Stimulated activated memory B cell treated with anti-CD40 and anti-IgM and Interleukin-4, amounts not matched to agents 10 μg/mL and 1 μg/mL and 100 μg/mL, for 72 hours (primary cell): Measurements from ENCODE around the gene MAMDC4.
A peak's percentile ranks its signal among the peaks of the same experiment; 100 is the strongest.
"Not testable (repeated sequence)": the region's sequence is repeated elsewhere in the genome, so short reads cannot be mapped to it uniquely, and the experiment has no call there.

Source experiments
- ATAC-seq: fragments of 150-1000 bp; cut with Tn5 transposase; 2 replicates; pipeline ENCODE4 v1.10.0; 2021
- H3K27ac Mint-ChIP-seq: one replicate; pipeline ENCODE4 v1.8.0; 2022; ENCODE audit warnings: mild to moderate bottlenecking, mixed read lengths
- H3K27me3 Mint-ChIP-seq: one replicate; pipeline ENCODE4 v1.8.0; 2022; ENCODE audit warnings: mixed read lengths
- H3K36me3 Mint-ChIP-seq: one replicate; pipeline ENCODE4 v1.8.0; 2022; ENCODE audit warnings: mixed read lengths
- H3K4me1 Mint-ChIP-seq: one replicate; pipeline ENCODE4 v1.8.0; 2022; ENCODE audit warnings: mixed read lengths
- H3K4me3 Mint-ChIP-seq: one replicate; pipeline ENCODE4 v1.8.0; 2022; ENCODE audit warnings: mild to moderate bottlenecking, moderate library complexity, mixed read lengths
- H3K9me3 Mint-ChIP-seq: one replicate; pipeline ENCODE4 v1.8.0; 2022; ENCODE audit warnings: mixed read lengths

Gene MAMDC4

DNA sequence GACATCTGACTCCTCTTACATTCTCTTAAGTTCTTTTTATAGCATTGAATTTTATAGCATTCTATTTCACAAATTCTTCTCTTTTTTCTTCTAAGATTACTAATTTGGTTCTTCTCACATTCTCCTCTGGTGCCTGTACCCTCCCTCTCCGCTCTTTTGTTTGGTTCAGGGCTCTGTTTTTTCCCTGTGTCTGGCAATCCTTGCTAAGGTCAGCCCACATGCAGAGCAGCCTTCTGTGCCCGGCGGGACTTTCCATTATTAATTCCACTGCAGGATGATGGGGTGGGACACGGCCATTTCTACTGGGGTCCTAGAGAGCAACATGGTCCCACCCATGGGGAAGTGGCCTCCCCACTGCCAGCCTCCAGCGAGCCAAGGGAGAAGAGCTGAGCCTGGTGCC lies 24.3 kb downstream of the MAMDC4 start:
- no peak overlapping the region for H3K27ac Mint-ChIP-seq
- no peak for ATAC-seq
- no peaks in the 10 kb centered on the region for H3K27me3 Mint-ChIP-seq
- H3K4me1 Mint-ChIP-seq, result peaks cover 10% of the 10 kb centered on the region
- H3K4me3 Mint-ChIP-seq, result no peak overlapping the region
- H3K36me3 Mint-ChIP-seq, result no peaks in the 10 kb centered on the region
- no peaks in the 10 kb centered on the region for H3K9me3 Mint-ChIP-seq

GRCh38 chr9:136880651-136881050 lies 28.5 kb downstream of the MAMDC4 start:
- H3K27ac Mint-ChIP-seq, result peak overlapping the region; percentile 55
- no peaks in the 10 kb centered on the region for H3K9me3 Mint-ChIP-seq
- H3K4me1 Mint-ChIP-seq, result peaks cover 40% of the 10 kb centered on the region
- H3K4me3 Mint-ChIP-seq, result no peak overlapping the region
- ATAC-seq, result no peak
- H3K27me3 Mint-ChIP-seq, result no peaks in the 10 kb centered on the region
- no peaks in the 10 kb centered on the region for H3K36me3 Mint-ChIP-seq

- ATAC-seq, result peak; percentile 61
- peak overlapping the region; percentile 89 for H3K27ac Mint-ChIP-seq
- no peaks in the 10 kb centered on the region for H3K9me3 Mint-ChIP-seq
- H3K36me3 Mint-ChIP-seq, result no peaks in the 10 kb centered on the region
- peaks cover 40% of the 10 kb centered on the region for H3K4me1 Mint-ChIP-seq
- peak overlapping the region; percentile 86 for H3K4me3 Mint-ChIP-seq
- H3K27me3 Mint-ChIP-seq, result no peaks in the 10 kb centered on the region
Observed at GRCh38 chr9:136881691-136882108, 29.6 kb downstream of the MAMDC4 start.

DNA sequence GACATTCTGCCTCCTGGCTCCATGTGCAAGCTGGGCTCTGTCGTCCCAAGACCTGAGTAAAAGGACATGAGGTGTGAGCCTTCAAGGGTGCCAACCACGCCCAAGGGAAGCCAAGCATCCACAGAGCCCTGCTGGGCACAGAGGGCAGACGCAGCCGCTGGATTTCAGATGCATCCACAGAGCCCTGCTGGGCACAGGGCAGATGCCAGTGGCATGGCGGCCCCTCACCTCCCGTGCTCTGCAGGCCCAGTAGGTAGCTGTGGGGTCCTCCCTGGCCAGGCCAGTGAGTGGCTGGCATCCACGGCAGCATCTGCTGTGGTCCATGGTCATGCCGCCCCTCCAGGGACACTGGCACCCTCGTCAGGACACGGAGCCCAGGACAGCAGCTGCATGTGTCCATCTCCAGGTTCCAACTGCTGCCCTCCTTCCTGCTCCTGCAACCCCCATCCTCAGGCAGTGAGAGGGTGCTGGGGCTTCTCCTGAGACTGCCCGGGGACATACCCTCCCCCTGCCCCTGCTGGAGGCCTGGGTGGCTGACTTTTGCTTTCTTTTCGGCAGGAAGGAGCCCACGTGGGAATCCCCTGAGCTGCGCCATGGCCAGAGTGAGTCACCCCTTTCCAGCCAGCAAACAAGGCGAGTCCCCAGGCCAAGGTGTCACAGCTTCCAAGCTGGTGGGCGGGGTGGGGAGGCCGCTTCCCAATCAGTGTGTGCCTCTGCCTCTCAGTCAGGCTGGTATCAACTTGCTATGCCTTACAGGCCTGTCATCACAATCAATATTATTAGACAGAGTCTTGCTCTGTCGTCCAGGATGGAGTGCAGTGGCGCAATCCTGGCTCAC lies 30.2 kb downstream of the MAMDC4 start:
- peak; percentile 68 for ATAC-seq
- Mint-ChIP-seq H3K9me3 (no peaks in the 10 kb centered on the region), H3K4me3 (peak overlapping the region; percentile 86), H3K27me3 (no peaks in the 10 kb centered on the region), H3K36me3 (no peaks in the 10 kb centered on the region), H3K27ac (peak overlapping the region; percentile 89), H3K4me1 (peaks cover 45% of the 10 kb centered on the region)

- not testable (repeated sequence) for ATAC-seq, H3K9me3 Mint-ChIP-seq, H3K36me3 Mint-ChIP-seq, H3K27me3 Mint-ChIP-seq
- Mint-ChIP-seq H3K27ac (peak overlapping the region; percentile 89), H3K4me1 (peaks cover 50% of the 10 kb centered on the region), H3K4me3 (peak overlapping the region; percentile 86)
Observed at GRCh38 chr9:136882947-136883283, 30.8 kb downstream of the MAMDC4 start.

DNA sequence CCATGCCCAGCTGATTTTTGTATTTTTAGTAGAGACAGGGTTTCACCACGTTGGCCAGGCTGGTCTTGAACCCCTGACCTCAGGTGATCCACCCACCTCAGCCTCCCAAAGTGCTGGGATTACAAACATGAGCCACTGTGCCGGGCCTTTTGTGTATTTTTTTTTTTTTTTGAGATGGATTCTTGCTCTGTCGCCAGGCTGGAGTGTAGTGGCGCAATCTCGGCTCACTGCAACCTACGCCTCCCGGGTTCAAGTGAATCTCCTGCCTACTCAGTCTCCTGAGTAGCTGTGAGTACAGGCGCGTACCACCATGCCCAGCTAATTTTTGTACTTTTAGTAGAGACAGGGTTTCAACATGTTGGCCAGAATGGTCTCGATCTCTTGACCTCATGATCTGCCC lies 31.5 kb downstream of the MAMDC4 start:
- not testable (repeated sequence) for H3K27ac Mint-ChIP-seq, H3K36me3 Mint-ChIP-seq, ATAC-seq, H3K4me3 Mint-ChIP-seq, H3K9me3 Mint-ChIP-seq, H3K27me3 Mint-ChIP-seq
- peaks cover 55% of the 10 kb centered on the region for H3K4me1 Mint-ChIP-seq

DNA sequence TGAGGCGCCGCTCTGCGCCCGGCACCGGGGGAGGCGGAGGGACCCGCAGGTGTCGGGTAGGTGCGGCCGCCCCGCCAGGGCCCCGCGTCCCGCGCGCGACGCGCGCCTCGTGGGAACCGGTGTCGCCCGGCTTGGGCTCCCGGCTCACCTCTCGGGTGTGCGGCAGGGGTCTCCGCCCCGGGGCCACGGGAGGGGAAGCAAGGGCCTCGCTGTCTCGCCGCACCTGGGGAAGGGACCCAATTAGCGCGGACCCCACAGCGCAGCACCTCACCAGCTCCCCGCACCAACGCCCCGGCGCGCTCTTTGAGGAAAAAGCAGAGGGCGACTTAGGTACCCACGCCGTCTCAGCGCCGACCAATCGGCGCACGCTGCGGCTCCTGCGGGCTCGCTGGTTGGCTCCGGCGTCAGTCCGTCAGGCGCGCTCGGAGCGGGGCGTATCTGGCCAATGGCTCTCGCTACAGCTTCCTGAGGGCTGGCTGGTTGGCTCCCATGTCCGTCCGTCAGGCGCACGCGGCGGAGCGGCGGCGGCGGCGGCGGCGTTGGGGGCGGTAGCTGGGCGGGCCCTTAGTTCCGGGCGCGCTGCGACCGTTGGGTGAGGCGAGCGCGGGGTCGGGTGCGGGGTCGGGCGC lies 33.9 kb downstream of the MAMDC4 start, which contains the start of gene TRAF2:
TSS of gene TRAF2 (plus strand) at position 567 of the 629 bp plus-strand sequence. CDS start 12,225 bp downstream, outside the sequence.
- Mint-ChIP-seq H3K4me1 (peaks cover 49% of the 10 kb centered on the region), H3K9me3 (no peaks in the 10 kb centered on the region), H3K27me3 (no peaks in the 10 kb centered on the region), H3K36me3 (no peaks in the 10 kb centered on the region), H3K27ac (peak within 1 kb of the TSS; percentile 78), H3K4me3 (peak within 1 kb of the TSS; percentile 95)
- peak; percentile 95 for ATAC-seq

GRCh38 chr9:136886610-136887597 lies 34.8 kb downstream of the MAMDC4 start:
- ATAC-seq, result peak; percentile 32
- Mint-ChIP-seq H3K4me3 (peak overlapping the region; percentile 95), H3K9me3 (no peaks in the 10 kb centered on the region), H3K4me1 (peaks cover 41% of the 10 kb centered on the region), H3K27me3 (no peaks in the 10 kb centered on the region), H3K27ac (peak overlapping the region; percentile 78), H3K36me3 (no peaks in the 10 kb centered on the region)

- ATAC-seq, result no peak
- no peaks in the 10 kb centered on the region for H3K9me3 Mint-ChIP-seq
Observed at GRCh38 chr9:136888454-136888853, 36.3 kb downstream of the MAMDC4 start.

DNA sequence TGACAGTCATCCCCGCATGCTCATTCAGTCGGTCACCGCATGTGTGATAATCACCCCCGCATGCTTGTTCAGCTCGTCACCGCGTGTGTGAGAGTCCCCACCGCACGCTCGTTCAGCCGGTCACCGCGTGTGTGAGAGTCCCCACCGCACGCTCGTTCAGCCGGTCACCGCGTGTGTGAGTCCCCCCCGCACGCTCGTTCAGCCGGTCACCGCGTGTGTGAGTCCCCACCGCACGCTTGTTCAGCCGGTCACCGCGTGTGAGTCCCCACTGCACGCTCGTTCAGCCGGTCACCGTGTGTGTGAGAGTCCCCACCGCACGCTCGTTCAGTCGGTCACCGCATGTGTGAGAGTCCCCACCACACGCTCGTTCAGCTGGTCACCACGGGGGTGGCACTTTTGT lies 37.7 kb downstream of the MAMDC4 start:
- no peak for ATAC-seq
- Mint-ChIP-seq H3K36me3 (peaks cover 10% of the 10 kb centered on the region), H3K4me1 (peaks cover 40% of the 10 kb centered on the region), H3K27ac (no peak overlapping the region), H3K27me3 (no peaks in the 10 kb centered on the region), H3K4me3 (no peak overlapping the region), H3K9me3 (no peaks in the 10 kb centered on the region)

More at GRCh38 chr9:136888454-136888853, 36.3 kb downstream of the MAMDC4 start:
- Mint-ChIP-seq H3K4me1 (peaks cover 34% of the 10 kb centered on the region), H3K27ac (no peak overlapping the region), H3K36me3 (no peaks in the 10 kb centered on the region), H3K4me3 (no peak overlapping the region), H3K27me3 (no peaks in the 10 kb centered on the region)

- peaks cover 15% of the 10 kb centered on the region for H3K36me3 Mint-ChIP-seq
- no peak overlapping the region for H3K27ac Mint-ChIP-seq
- ATAC-seq, result no peak
- no peaks in the 10 kb centered on the region for H3K9me3 Mint-ChIP-seq
- H3K4me1 Mint-ChIP-seq, result peaks cover 36% of the 10 kb centered on the region
- H3K4me3 Mint-ChIP-seq, result no peak overlapping the region
- H3K27me3 Mint-ChIP-seq, result no peaks in the 10 kb centered on the region
Observed at GRCh38 chr9:136890661-136891060, 38.5 kb downstream of the MAMDC4 start.

GRCh38 chr9:136896027-136896426 lies 43.9 kb downstream of the MAMDC4 start:
- H3K27ac Mint-ChIP-seq, result peak overlapping the region; percentile 80
- ATAC-seq, result no peak

GRCh38 chr9:136898483-136899100 lies 46.4 kb downstream of the MAMDC4 start:
- no peak overlapping the region for H3K4me3 Mint-ChIP-seq
- peaks cover 55% of the 10 kb centered on the region for H3K36me3 Mint-ChIP-seq
- ATAC-seq, result no peak
- peaks cover 85% of the 10 kb centered on the region for H3K4me1 Mint-ChIP-seq
- no peaks in the 10 kb centered on the region for H3K27me3 Mint-ChIP-seq
- H3K27ac Mint-ChIP-seq, result peak overlapping the region; percentile 90
- no peaks in the 10 kb centered on the region for H3K9me3 Mint-ChIP-seq

More at GRCh38 chr9:136896027-136896426, 43.9 kb downstream of the MAMDC4 start:
- Mint-ChIP-seq H3K4me1 (peaks cover 69% of the 10 kb centered on the region), H3K4me3 (no peak overlapping the region), H3K36me3 (peaks cover 42% of the 10 kb centered on the region), H3K9me3 (no peaks in the 10 kb centered on the region), H3K27me3 (no peaks in the 10 kb centered on the region)

GRCh38 chr9:136899196-136899595 lies 47.0 kb downstream of the MAMDC4 start:
- peak overlapping the region; percentile 2 for H3K4me3 Mint-ChIP-seq
- peaks cover 81% of the 10 kb centered on the region for H3K4me1 Mint-ChIP-seq
- H3K9me3 Mint-ChIP-seq, result no peaks in the 10 kb centered on the region
- H3K27ac Mint-ChIP-seq, result peak overlapping the region; percentile 90
- H3K27me3 Mint-ChIP-seq, result no peaks in the 10 kb centered on the region
- ATAC-seq, result peak; percentile 39
- peaks cover 53% of the 10 kb centered on the region for H3K36me3 Mint-ChIP-seq
